NCI-H2029 treated with DMSO at 0.1 percent for 48 hours (cell line): ENCODE measurements around the gene B4GALNT1.
A peak's percentile ranks its signal among the peaks of the same experiment; 100 is the strongest.
"Not testable (repeated sequence)": the region's sequence is repeated elsewhere in the genome, so short reads cannot be mapped to it uniquely, and the experiment has no call there.

Source experiments
- DNase-seq: peaks from one replicate; lab custom pipeline; 2025; lab: John Stamatoyannopoulos, UW

The B4GALNT1 gene

DNA sequence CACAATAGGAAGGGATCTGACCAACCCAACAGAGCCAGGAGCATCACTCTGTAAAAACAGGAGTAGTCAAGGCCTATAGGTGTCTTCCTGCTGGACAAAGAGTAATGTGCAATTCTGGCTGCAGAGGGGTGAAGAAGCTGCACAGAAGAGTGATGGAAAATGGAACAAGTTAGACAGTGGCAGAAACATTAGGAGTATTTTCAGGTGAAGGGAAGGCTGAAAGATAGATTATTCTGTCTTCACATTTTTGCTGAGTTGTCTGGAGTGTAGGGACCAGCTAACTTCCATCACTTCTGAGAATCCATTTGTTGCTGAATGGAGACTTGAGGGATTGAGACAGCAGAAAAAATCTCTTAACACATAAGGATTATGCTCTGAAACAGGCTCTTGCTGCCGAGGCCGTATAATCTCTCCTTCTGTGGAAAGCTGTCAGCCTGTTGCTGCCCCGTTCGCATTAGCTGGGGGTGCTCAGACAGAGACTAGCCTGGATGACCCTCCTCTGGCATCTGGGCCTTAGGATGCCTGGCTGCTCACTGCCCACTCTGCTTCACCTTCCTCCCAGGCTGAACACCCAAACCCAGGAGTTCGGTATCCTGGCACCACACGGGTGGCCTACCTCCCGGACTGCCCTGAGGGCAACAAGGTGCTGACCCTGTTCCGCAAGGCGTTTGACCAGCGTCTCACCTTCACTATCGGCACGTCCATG is 24.9 kb downstream of the B4GALNT1 start:
- DNase-seq, result no peak

DNA sequence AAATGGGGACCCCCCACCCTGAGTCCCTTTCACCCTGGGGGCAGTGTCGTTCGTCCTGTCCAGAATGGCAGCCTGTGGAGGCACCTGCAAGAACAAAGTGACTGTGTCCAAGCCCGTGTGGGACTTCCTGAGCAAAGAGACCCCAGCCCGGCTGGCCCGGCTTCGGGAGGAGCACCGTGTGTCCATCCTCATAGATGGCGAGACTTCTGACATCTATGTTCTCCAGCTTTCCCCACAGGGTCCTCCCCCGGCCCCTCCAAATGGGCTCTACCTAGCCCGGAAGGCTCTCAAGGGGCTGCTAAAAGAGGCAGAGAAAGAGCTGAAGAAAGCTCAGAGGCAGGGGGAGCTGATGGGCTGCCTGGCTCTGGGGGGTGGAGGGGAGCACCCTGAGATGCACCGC is 26.2 kb downstream of the B4GALNT1 start:
- DNase-seq, result no peak

DNA sequence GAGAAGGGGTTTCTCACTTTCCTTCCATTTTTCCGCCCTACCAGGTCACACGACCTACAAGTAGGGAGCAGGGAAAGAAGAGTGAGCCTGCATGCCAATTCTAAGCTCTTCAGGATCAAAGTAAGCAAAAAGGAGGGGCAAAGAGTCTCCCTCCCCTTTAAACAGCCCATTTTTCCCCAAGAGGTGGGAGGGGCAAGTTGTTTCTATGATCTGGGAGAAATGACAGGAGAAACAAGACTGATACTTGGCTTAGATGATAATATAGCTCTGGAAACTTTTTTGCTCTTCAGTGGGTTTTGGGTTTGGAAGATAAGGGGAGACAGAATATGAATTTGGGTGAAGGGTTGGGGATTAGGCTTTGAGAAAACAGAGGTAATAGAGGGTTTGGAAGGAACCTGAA is 26.6 kb downstream of the B4GALNT1 start:
- DNase-seq, result no peak

DNA sequence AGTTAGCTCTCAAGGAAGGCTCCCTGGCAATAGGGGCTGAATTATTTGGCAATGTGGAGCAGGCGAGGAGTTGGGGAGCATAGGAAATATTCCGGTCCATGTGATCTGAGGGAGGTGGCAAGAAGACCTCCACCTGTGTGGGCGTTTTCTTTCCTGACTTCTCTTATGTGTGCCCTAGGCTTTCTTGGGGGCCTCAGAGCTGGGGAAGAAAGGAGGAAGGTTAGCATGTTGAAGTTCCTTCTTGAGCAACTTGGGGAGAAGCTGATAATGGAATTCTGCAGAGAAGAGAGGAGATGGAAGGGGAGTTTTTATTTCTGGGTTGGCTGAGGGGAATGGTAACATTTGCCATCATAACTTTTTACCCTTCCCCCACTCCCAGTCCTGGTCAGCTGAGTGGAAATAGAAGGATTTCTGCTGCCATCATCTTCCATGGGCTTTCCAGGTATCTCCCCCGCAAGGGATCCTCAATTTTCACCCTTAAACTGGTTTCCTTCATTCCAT is 27.1 kb downstream of the B4GALNT1 start:
- no peak for DNase-seq

DNA sequence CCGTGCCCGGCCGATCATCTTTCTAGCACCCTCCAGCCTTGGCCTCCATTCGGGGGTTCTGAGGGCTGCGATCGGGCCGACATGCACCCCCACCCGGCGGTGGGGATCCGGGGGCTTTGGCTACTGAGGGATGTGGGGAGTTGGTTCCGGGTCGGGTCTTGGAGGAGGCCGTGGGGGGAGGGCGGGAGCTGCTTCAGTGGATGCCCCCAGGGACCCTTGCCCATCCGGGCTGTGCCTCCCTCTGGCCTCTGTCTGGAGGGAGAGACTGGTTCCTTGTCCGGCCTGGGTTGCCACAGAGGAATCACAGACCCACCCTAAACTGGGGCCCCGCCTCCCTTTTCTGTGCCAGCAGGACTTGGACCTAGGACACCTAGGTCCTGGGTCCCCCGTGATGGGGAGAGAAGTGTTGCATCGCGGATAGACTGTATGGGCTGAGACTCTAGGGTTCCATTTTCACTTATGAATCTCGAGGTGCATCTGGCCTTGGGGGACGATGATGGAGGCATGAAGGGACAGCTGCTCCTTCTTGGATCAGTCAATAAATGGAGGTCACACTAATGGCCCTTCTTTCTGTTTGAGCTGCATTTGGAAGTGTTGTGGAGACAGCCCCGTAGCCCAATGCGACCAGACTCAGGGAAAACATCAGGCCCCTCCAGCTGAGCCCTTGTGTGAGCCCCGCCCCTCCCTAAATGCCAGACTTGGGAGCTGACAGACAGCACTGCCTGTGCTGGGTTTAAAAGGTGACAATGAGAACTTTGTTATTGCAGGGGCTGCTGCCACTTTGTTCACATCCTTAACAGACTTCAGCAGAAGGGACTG is 27.8 kb downstream of the B4GALNT1 start:
- no peak for DNase-seq

DNA sequence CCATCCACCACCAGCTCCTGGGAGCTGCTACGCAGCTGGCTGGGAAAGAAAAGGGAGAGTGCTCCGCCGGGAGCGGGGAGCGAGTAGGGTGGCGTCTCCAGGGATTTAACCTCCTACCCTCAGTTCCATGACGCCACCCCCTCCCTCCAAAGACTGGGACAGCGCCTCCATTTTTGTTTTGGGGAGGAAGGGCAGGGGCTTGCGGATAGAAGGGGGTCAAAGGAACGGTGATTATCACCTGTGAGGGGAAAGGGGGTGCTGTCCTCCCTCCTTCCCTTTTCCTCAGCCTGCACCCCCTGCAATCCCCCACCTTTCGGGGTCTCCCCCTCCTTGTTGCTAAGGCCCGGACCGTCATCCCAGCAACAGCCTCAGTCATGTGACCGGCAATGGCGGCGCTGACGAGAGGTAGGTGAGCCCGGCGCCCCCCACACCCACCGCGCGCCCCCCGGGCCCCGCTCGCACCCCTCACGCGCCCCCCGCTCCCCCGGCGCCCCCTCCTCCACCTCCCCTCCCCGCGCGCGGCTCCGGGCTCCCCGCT is 28.5 kb downstream of the B4GALNT1 start, which contains the start of gene DTX3:
DTX3 (plus strand) TSS at position 371 of the 538 bp plus-strand sequence. CDS start 1,694 bp downstream, outside the sequence.
- DNase-seq, result no peak

DNA sequence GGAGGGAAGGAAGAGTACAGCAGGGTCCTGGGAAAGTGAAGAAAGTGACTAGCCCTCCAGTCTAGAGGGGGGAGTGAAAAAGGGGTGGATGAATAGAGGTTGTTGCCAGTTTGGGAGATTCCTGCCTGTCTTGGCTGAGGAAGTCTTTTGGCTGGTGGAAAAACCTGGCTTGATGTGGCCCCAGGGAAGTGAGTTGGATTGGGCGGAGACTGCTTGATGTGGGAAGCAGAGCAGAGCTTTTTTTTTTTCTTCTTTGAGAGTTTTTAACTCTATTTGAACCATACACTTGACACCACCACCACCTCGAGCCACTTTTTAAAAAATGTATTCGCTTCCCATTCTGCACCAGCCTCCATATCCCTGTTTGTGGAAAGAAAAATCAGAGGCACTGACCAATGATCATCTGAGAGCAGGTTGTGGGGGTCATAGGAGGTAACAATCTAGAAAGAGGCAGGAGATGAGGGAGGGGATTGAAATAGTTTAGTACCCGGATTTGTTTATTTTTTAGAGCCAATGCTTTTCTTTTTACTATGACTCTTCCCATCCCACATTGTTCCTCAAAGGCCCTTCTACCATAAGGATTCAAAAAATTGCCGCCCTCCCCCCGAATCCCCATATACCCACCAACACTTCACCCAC is 29.1 kb downstream of the B4GALNT1 start:
- DNase-seq, result no peak

DNA sequence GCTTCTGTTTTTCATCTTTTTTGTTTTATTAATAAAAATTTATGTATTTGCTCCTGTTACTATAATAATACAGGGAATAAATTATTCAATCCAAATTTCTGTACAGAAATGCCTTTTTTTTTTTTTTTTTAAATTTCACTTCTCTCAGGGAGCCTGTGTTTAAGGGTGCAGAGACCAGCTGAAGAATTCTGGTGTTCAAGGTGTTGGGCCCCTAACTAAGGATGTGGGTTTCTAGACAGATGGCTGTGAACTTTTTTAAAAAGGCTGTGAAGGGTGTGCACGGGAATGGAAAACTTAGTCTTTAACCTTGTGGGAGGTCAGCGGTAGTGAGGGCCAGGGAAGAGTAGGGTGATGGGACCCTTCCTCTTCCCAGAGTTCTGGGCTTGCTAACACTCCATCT is 29.7 kb downstream of the B4GALNT1 start:
- DNase-seq, result no peak

DNA sequence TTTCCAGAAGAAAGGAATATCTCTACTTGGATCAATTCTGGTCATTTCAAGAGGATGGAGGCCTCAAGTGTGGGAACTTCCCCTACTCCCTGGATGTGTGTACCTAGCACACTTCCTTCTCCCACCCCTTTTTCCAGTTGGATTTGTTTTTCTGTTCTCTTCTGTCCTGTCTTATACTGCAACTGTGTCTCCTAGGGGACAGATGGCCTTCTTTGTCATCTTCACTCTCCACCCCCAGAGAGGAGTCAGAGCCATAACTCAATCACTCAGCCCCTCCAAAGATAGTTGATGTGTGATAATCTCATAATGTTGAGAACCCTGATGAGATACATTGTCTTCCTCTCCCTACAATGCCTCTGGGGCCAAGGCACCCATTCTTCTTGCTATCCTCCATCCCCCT is 30.5 kb downstream of the B4GALNT1 start:
- DNase-seq, result no peak

DNA sequence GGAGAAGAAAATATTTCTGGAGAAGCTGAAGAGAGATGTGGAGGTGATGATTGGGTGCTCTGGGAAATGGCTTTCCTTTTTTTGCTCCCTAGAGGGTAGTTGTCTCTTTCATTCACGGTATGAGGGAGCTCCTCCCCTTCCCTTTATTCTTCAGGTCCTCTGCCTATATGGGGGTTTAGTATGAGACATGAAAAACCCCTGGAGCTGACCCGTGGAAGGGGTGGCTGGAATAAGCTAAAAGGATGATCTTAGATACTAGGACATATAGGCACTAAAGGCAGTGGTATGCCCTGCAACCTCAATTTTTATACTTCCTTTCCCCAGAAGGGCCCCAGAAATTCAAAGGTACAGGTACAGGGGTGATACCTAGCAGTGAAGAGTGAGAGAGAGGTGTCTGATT is 32.6 kb downstream of the B4GALNT1 start:
- no peak for DNase-seq

DNA sequence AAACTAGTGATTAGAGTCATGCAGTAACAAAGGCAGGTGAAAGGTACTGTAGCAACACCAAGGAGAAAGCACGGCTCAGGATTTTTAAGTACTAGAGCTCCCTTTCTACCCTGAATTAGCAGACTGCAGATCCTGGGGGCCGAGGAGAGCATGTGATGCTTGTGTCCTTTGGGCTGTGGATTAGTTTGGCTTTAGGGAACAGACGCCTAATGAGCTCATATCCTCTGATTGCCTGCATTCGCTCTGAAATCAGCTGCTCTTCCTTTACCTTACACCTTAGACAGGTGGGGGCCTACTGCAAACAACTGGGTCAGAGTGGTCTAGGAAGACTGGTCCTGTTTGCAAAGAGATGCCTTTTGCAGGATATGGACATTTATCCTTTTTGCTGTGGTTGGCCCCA is 39.8 kb downstream of the B4GALNT1 start:
- no peak for DNase-seq

DNA sequence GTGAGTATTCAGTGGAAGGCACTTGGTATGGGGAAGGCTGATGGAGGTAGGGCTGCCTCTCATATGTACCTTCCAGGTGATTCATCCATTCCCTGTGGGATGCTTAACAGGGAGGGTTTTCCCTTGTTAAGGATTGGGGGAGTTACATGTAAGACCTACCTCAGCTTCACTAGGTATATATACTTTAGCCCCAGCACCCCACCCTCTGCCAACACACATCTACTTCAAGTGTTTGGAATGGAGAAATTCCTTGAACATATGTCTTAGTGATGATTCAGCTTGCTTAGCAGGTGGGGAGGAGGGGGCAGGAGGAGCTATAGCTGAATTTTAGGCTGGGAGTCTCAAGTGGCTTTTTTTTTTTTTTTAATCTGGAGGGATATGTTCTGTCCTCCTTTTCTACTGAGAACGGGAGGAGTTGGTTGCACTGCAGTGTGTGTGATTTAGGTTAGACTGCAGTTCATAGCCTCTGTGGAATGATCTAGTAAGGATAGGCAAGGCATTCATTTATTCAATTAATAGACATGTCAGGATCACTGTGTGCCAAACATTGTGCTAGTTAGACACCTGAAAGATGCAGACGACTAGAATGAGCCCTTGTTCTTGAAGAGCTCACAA is 40.3 kb downstream of the B4GALNT1 start:
- no peak for DNase-seq

DNA sequence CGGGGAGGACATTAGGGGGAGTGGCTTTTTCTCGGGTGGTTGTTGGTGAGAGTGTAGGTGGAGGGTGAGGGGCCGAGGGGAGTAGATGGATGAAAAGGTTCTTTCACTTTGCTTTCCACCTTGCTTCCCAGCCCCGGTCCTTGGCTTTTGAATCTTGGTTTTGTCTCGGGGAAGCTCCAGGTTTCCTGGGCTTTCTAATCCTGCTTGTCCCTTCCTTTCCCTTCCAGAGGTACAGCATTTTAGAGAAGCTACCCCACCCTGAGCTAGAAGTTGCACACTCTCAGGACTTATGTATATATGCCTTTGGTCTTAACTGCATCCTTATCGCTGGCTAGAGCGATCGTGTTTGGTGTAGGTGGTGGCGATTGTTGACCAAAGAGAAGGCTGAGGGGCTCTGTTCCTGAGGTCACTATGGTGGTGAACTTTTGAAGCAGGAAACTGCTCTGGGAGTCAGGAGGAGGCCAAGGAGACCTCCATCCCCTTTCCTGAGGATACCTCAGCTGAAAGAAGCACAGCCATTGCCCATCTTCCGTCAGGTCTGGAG is 41.1 kb downstream of the B4GALNT1 start:
- DNase-seq, result no peak

DNA sequence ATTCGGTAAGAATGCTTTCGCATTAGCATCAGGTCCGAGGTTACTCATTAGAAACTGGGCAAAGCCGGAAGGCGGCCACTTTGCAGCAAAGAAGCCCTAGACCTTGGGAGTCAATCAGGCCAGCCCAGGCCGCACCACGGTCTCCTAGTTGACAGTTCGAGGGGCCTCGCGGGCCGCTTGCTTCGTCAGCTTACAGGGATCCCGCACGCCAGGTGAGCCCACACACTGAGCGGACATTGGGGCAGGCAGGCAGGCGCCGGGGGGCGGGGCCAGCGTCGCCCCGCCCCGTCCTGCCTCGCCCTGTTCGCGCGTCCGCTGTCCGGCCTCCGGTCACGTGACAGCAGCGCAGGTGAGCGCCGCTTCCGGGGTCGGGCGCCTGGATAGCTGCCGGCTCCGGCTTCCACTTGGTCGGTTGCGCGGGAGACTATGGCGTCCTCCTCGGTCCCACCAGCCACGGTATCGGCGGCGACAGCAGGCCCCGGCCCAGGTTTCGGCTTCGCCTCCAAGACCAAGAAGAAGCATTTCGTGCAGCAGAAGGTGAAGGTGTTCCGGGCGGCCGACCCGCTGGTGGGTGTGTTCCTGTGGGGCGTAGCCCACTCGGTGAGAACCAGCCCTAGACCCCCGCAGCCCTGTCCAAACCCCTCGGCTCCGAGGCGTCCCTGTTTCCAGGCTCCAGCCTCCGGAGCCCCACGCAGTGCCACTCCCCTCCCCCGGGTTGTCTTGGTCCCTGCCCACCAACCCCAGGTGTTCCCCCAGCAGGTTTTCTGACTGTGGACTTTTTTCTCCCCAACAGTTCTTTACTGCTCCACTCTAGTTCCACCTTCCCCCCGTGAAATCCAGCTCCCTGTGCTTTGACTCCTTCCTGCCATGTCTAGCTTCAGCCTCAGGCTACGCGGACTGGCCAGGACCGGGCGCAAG is 41.9 kb downstream of the B4GALNT1 start, which contains the start of gene PIP4K2C:
PIP4K2C (plus strand) TSS at position 329 of the 918 bp plus-strand sequence; CDS start at position 427, 98 bp downstream.
- peak; percentile 67 for DNase-seq

DNA sequence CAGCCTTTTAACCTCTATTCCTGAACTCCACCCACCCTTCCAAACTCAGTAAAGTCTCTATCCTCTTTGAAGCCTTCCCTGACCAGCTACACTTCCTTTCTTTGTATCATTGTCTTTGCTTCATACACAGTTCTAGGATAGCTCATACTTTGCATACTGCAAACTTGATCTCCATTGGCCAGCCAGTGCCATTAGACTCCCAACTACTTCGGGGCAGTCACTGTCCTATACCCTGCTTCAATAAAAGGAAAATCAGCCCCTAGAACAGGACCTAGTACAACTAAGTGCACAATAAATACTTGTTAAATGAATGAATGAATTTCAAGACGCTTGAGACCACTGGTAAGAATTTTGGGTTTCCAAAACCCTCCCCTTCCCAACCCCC is 42.5 kb downstream of the B4GALNT1 start:
- no peak for DNase-seq

DNA sequence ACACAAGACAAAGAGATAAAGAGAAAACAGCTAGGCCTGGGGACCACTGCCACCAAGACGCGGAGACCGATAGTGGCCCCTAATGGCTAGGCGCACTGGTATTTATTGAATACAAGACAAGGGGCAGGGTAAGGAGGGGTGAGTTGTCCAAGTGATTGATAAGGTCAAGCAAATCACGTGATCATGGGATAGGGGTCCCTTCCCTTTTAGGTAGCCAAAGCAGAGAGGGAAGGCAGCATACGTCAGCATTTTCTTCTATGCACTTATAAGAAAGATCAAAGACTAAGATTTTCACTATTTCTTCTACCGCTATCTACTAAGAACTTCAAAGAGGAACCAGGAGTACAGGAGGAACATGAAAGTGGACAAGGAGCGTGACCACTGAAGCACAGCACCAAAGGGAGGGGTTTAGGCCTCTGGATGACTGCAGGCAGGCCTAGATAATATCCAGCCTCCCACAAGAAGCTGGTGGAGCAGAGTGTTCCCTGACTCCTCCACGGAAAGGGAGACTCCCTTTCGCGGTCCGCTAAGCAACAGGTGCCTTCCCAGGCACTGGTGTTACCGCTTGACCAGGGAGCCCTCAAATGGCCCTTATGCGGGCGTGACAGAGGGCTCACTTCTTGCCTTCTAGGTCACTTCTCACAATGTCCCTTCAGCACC is 43.9 kb downstream of the B4GALNT1 start:
- DNase-seq, result not testable (repeated sequence)

DNA sequence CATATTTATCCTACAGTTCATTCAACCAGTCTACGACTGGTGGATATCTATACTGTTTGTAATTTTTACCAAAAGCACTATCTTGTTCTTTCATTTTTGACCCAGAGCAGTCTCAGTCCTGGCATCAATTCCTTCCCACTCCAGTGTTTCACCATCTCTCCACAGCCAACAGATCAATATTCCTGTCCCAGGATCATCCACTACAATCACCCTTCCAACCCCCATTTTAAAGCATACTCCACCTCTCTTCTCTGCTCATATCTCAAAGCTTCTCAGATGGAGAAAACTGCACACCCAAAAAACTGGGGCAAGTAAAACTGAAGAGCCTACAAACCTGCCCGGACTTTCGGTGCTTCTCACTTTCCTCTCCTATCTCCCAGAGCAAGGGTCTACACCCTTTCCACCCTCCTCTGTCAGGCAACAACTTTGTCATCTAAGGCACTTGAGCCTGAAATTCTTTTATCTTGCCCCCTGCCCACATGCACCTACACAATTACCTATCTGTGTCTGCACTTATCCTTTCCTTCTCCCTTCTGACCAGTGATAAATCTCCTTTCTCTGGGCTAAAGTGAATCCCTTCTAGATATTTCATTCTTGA is 46.1 kb downstream of the B4GALNT1 start:
- no peak for DNase-seq

DNA sequence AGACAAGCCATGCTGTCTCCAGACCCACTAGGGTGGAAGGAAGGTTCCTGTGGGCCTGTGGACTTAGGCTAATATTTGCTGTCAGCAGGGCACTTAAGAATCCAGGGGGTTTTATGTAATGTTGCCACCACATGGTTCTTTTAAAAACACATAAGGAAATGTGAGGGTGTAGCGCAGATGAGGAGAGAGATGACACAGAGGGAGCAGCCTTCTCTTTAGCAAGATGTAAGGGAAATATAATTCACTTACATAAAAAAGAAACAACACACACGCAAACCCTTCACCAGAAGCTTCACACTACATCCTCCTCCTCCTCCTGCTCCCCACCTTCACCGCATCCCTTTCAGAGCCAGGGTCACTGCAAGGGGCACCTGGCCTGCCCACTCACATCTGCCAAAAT is 46.9 kb downstream of the B4GALNT1 start:
- DNase-seq, result no peak

DNA sequence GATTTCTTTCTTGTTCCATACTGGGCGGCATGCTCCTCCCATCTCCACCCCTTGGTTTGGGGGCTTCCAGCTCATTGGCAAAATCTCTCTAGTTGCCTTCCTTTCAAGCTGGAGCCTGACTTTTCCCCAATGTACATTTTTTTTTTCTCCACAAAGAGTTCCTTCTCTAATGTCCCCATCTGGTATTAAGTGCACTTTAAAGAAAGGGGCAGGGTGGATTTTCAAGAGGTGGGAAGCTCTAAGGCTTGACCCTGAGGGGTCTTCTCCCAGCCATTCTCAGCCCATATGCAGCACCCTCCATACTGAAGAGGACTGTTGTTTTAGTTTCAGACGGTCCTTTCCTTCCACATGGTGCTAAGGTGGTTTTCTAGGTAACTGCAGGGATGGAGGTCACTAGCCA is 47.8 kb downstream of the B4GALNT1 start:
- DNase-seq, result no peak

DNA sequence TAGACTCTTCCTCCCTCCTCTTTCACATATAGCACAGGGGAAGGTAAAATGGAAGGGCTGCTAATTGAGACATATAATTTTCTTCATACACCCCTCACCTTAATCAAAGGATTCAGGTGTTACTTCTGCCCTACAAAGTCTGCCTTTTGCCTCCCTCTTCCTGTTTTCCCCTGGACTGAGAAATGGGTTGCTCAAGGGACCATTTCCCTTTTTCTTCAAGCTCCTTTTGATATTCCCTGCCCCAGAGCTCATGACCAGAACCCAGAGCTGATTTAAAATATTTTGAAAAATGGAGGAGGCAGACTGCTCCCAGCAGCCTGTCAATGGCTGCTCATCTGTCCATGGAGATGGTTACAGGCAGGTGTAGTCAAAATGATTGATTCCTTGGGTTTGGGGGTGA is 48.3 kb downstream of the B4GALNT1 start:
- DNase-seq, result no peak
